ENCODE data around the gene EEF1AKMT3.

EEF1AKMT3 gene

DNA sequence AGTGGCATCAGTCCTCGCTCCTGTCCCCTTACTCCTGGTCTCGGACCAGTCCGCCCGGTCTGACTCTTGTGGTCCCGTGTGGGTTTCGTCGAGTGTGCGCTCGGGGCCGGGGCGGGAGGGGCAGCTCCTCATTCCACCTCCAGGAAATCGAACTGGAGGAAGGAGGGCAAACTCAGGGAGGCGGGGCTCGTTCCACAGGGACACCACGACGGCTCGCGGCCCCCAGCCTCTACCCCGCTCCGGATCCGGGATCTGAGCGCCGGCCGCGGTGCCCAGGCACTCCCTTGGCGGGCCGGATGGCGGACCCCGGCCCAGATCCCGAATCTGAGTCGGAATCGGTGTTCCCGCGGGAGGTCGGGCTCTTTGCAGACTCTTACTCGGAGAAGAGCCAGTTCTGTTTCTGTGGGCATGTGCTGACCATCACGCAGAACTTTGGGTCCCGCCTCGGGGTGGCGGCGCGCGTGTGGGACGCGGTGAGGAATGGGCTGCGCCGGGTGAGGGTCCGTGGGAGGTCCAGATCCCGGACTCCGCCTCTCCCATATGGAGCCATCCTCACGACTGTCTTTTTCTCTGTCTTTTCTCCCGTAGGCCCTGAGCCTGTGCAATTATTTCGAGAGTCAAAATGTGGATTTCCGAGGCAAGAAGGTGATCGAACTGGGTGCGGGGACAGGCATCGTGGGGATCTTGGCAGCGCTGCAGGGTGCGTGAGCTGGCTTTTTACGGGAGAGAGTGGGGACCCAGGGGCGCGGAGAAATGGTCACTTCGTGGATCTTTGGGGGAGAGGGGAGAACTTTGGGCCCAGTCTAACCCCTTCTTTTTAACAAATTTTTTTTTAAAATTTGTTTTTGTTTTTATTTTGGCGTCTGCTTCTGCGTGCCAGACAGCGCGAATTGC is at the start of gene EEF1AKMT3:
Gene EEF1AKMT3, plus strand, starts transcription at position 186 of the 894 bp plus-strand sequence. Its CDS starts 111 bp downstream, at position 297.
- DNase-seq (ENCODE audit: insufficient read length, low spot score) (no peak), FAIRE-seq (no peak)

DNA sequence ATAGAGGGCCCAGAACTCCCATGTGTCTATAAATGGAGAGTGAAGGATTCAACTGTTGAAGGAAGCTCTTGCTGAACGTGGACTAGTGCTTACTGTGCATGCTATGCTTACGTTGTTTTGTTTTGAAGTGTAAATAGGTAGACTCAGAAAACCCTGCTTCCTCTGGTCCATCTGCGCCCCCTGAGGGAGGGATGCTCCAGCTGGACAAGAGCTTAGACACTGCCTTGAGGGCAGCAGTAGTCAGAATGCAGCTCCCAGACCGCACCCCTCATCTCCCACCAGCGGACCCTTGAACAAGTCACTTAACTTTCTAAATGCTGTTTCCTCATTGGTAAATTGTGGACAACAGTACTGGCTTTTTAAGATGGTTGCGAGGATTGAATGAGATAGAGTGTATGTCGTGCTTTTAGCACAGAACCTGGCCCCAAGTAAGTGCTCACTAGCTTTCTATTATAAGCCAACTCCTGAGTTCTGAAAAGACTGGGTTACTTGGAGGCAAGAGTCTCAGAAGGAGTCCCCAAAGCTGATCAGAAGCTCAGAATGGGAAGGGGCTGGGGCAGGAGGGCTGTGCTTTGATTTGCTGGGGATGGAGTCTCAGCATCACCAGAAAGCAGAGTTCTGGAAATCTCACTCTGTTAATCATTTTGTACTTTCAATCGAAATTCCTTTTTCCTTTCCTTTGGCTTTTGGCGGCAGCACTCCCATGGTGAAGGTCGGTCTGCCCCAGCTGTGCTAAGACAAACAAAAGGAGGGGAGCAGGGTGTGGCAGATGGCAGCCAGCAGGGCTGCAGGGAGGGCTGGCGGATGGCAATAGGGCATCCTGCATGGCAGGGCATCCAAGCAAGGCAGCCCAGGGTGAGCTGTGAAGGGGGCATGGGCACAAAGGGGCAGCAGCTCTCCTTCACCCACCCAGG is 49.4 kb upstream of the EEF1AKMT3 start:
- peak; percentile 13 for DNase-seq (ENCODE audit: insufficient read length, low spot score)
- no peak for FAIRE-seq
- TF ChIP-seq, protein P1, sequence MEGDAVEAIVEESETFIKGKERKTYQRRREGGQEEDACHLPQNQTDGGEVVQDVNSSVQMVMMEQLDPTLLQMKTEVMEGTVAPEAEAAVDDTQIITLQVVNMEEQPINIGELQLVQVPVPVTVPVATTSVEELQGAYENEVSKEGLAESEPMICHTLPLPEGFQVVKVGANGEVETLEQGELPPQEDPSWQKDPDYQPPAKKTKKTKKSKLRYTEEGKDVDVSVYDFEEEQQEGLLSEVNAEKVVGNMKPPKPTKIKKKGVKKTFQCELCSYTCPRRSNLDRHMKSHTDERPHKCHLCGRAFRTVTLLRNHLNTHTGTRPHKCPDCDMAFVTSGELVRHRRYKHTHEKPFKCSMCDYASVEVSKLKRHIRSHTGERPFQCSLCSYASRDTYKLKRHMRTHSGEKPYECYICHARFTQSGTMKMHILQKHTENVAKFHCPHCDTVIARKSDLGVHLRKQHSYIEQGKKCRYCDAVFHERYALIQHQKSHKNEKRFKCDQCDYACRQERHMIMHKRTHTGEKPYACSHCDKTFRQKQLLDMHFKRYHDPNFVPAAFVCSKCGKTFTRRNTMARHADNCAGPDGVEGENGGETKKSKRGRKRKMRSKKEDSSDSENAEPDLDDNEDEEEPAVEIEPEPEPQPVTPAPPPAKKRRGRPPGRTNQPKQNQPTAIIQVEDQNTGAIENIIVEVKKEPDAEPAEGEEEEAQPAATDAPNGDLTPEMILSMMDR (IDR thresholded peaks at IDR 0.05; ENCODE audit: insufficient read depth, missing control alignments): no peak

More for the DNA sequence above, at the start of gene EEF1AKMT3:
- TF ChIP-seq, protein P1 (IDR thresholded peaks at IDR 0.05; ENCODE audit: insufficient read depth, missing control alignments): no peak

DNA sequence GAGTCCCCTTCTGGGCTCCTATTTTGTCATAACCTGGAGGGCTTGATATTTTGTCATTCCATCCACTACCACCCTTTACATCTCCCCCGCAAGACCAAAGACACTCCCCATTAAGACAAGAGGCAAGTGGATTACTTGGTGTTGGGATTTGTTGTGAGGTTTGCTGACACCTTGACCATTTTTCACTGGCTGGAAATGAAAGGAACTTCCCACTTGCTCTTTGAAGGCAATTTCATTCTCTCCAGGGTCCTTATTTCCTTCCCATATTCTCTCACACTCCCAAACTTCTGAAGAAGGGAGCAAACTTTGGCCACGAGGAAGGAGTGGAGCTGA is 48.8 kb upstream of the EEF1AKMT3 start:
- TF ChIP-seq, protein P1 (IDR thresholded peaks at IDR 0.05; ENCODE audit: insufficient read depth, missing control alignments): no peak
- DNase-seq (ENCODE audit: insufficient read length, low spot score) (no peak), FAIRE-seq (no peak)

DNA sequence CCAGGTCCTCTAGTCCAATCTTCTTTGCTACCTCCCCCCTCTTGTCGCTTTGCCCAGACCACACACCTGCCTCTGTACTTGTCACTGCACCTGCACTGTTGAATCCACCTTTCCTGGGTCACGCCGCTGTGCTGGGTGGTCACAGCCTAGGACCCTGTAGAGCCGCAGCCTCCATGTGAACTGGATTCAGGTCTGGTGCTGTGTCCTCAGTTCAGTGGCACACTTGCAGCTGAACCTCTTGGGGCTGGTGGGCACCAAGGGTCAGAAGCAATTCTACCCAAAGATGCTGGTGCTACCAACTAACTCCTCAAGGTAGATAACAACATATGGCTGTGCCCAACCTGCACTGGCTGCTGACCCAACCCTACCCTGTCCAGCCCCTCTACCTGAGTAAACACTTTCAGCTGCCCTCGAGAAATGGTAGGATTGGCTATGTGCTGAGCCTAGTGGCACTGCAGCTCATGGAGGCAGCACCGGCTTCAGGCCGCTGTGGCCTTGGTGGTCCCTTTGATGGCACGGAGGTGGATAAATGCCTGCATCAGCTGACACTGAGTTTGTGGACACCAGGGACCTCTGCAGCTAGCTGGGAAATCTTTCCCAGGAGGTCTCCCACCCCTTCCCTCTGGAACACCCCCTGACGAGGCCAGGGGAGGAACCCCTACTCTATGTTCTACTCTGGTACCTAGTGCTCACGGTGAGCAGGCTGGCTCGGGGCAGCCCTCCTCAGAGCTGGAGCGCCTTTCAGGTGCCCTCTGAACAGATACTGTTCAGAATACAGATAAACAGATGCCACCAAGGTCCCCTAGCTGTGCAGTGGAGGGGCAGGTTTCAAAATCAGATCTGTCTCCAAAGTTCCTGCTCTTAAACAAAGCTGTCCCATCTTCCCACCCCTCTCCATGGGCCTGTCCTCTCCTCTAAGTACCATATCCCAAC is 48.1 kb upstream of the EEF1AKMT3 start:
- FAIRE-seq: no peak
- TF ChIP-seq, protein P1 (IDR thresholded peaks at IDR 0.05; ENCODE audit: insufficient read depth, missing control alignments): no peak
- no peak for DNase-seq (ENCODE audit: insufficient read length, low spot score)

DNA sequence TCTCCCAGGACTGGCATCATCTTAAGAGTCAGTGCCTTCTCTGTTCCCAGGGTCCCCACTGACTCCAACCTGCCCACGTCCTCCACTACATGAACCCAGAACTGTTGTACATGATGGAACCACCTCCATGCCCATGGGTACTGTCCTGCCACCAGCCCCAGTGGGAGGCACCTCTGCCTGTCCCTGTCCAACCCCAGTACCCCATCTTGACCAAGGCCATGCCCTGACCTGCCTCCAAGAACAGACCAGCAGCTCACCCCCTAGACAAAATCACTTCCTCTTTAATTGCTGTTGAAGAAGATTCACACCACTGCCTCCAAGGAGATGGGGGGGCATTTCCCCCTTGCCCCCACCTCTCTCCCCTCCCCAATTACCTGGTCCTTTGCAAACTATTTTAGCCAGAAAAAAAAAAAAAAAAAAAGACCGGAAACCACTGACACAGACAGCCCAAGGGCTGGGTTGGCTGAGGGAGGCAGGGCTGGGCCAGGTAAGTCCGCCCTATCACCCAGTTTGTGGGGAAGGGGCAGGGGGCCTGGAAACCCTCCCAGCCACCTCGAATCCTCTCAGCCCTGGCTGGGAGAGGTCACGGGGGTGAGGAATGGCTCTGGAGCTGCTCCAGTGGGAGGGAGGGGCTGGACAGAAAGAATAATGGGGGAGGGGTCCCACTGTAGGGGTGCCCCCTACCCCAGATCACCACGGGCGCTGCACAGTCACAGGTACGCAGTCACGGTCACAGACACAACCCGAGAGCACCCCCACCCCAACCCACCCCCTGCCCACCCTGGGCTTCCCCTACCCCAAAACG is 47.3 kb upstream of the EEF1AKMT3 start:
- DNase-seq (ENCODE audit: insufficient read length, low spot score): no peak
- TF ChIP-seq, protein P1 (IDR thresholded peaks at IDR 0.05; ENCODE audit: insufficient read depth, missing control alignments): no peak
- FAIRE-seq: no peak

DNA sequence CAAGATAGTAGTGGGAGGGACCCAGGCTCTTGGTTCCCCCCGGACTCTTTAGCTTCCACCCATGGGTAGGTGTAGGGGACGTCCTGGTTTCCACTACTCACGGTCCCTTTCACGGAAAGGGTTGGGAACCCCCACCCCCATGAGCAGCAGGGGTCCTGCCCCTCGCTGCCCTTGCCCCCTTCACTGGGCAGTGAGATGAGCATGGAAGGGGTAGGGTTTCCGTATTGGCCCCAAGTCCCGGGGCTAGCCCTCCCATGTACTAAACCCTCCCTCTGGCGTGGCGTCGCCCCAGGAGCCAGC is 46.6 kb upstream of the EEF1AKMT3 start:
- DNase-seq (ENCODE audit: insufficient read length, low spot score) (no peak), FAIRE-seq (no peak)
- TF ChIP-seq, protein P1 (IDR thresholded peaks at IDR 0.05; ENCODE audit: insufficient read depth, missing control alignments): no peak

Measured in D721Med (cell line).